Kidney (tissue), 14 donors: Measurements from ENCODE around the gene SLC7A5. TPM values are rescaled to one million over a fixed set of nuclear protein-coding genes. Genes with fewer than 3 reads are reported as not detected.
"Not testable (repeated sequence)": the region's sequence is repeated elsewhere in the genome, so short reads cannot be mapped to it uniquely, and the experiment has no call there.

Experiments used
- DNase-seq, 5 donors: peaks; one replicate each; pipeline ENCODE4 v3.0.0-alpha.2; 2013 to 2020
- FAIRE-seq: peaks from 2 replicates; lab custom pipeline; 2012; peaks lifted over from hg19 to GRCh38; lab: Jason Lieb, UNC
- H3K27ac ChIP-seq, 2 donors: one replicate each; pipeline ENCODE4 v1.7.0; 2013; ENCODE audit warnings: low read depth in 2 of 2, low read length in 2 of 2, inconsistent platforms in 1 of 2
- H3K27me3 ChIP-seq: one replicate; pipeline ENCODE4 v1.7.1; 2013; ENCODE audit warnings: low read length, inconsistent platforms; ENCODE audit not compliant: control insufficient read depth, insufficient read depth
- H3K36me3 ChIP-seq, 3 donors: one replicate each; pipeline versions ENCODE4 v1.7.0 to v1.7.1; 2013; ENCODE audit warnings: low read length in 3 of 3, control low read depth in 1 of 3, inconsistent platforms in 1 of 3; ENCODE audit not compliant: insufficient read depth in 3 of 3, control insufficient read depth in 2 of 3
- H3K4me1 ChIP-seq, 3 donors: one replicate each; pipeline versions ENCODE4 v1.7.0 to v1.7.1; 2013; ENCODE audit warnings: low read length in 3 of 3, inconsistent platforms in 1 of 3, low read depth in 1 of 3; ENCODE audit not compliant: control insufficient read depth in 2 of 3, insufficient read depth in 2 of 3
- H3K4me3 ChIP-seq, 3 donors: one replicate each; pipeline versions ENCODE4 v1.7.0 to v1.8.1; 2013; ENCODE audit warnings: low read length in 3 of 3, control low read depth in 1 of 3, inconsistent platforms in 1 of 3
- H3K9ac ChIP-seq, 3 donors: one replicate each; pipeline versions ENCODE4 v1.7.0 to v1.7.1; 2013; ENCODE audit warnings: low read length in 3 of 3, control low read depth in 1 of 3, inconsistent platforms in 1 of 3
- H3K9me3 ChIP-seq, 3 donors: one replicate each; pipeline versions ENCODE4 v1.7.0 to v1.7.1; 2013; ENCODE audit warnings: low read length in 3 of 3, control low read depth in 1 of 3, inconsistent platforms in 1 of 3; ENCODE audit not compliant: control insufficient read depth in 2 of 3, insufficient read depth in 1 of 3
- intact Hi-C: fragments of 100-400 bp; cut with DNase I; formaldehyde crosslinking; loops from one replicate; pipeline ENCODE4 v1.11.1; 2022
- polyA plus RNA-seq: library from polyadenylated mRNA; stranded (reverse); fragments of 350-450 nt; fragmentation: Illumina TruSeq; extraction: RNeasy Lipid Tissue Mini Kit (QIAGEN cat#74804); gene quantifications from one replicate; pipeline ENCODE4 v1.2.3, GENCODE V29; 2014; ENCODE audit warnings: low read depth, low replicate concordance; ENCODE audit not compliant: insufficient read depth
- total RNA-seq: library from RNA; stranded (reverse); fragmentation: NEBNext Ultra II Directional; extraction: Animal tissue kit (Norgen Biotek cat#: 25700); gene quantifications from one replicate; pipeline ENCODE4 v1.2.1, GENCODE V29; 2021
- TF ChIP-seq, protein P1 (sequence below): IDR thresholded peaks from 3 replicates; pipeline ENCODE4 v1.5.1; 2012; ENCODE audit warnings: mild to moderate bottlenecking, moderate library complexity, borderline replicate concordance; ENCODE audit not compliant: insufficient read depth; ENCODE audit errors: extremely low read depth
- donor health status: control.
- donor health status: control.
- donor health status: control.
- donor health status: control.
- donor health status: control.
- donor health status: DM: yes; HTN: yes; CAD: no.
- donor health status: Normal renal cell carcinoma (clear cell type).

SLC7A5 gene
- total and polyA plus RNA-seq, 2 donors from 2014 or later, result 17.0 to 18.7 TPM

DNA sequence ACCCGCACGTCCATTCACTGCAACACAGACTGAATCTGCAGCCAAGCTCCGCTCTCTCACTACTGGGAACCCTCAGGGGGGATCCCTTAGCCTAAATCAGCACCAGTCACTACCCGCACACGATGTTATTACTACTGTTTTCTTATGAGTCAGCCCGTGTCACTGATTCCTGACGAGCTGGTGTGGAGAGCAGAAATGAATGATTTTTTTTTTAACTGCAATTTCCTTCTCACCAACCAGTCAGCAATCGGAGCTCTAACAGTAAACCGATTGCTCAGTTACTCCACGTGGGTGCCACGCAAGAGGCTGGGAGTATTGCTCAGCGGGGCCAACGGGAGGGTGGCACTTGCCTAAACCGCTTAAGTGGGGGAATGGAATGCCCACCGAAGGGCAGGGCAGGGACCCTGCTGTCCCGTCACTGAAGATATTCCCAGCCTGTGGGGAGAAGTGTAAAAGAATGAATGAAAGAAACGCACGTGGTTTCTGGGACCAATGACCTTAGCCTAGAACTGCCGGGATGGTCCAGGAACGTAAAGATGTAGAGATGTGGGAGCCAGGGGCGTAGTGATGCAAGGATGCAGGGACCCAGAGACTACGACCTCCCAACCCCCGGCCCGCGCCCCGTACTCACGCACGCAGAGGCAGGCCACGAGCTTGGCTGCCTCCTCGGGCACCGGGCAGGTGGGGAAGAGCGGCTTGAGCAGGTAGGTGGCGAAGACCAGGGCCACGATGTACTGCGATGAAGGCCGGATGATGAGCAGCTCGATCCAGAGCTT, 865 bp downstream of the SLC7A5 start:
- H3K4me1 ChIP-seq, H3K27ac ChIP-seq, H3K9ac ChIP-seq, FAIRE-seq, H3K27me3 ChIP-seq, H3K36me3 ChIP-seq, intact Hi-C loops, H3K9me3 ChIP-seq: not testable (repeated sequence)
- peak overlapping the region in 2 of 3 donors; percentile 37 to 38 for H3K4me3 ChIP-seq
- DNase-seq, result peak in 1 of 5 donors; percentile 50

GRCh38 chr16:87865902-87866555, 3.3 kb downstream of the SLC7A5 start:
- H3K27me3 ChIP-seq, intact Hi-C loops, H3K9ac ChIP-seq, FAIRE-seq, H3K27ac ChIP-seq, DNase-seq, H3K36me3 ChIP-seq, H3K4me1 ChIP-seq, H3K4me3 ChIP-seq, H3K9me3 ChIP-seq: not testable (repeated sequence)

GRCh38 chr16:87864331-87864989, 4.8 kb downstream of the SLC7A5 start:
- Histone ChIP-seq H3K36me3 (no peaks in the 10 kb centered on the region), H3K4me3 (no peak overlapping the region), H3K9ac (no peak overlapping the region), H3K27ac (no peak overlapping the region), H3K4me1 (peaks cover 0 to 8% (median 0%) of the 10 kb centered on the region in 3 donors), H3K9me3 (no peaks in the 10 kb centered on the region), H3K27me3 (no peaks in the 10 kb centered on the region)
- TF ChIP-seq, protein P1, sequence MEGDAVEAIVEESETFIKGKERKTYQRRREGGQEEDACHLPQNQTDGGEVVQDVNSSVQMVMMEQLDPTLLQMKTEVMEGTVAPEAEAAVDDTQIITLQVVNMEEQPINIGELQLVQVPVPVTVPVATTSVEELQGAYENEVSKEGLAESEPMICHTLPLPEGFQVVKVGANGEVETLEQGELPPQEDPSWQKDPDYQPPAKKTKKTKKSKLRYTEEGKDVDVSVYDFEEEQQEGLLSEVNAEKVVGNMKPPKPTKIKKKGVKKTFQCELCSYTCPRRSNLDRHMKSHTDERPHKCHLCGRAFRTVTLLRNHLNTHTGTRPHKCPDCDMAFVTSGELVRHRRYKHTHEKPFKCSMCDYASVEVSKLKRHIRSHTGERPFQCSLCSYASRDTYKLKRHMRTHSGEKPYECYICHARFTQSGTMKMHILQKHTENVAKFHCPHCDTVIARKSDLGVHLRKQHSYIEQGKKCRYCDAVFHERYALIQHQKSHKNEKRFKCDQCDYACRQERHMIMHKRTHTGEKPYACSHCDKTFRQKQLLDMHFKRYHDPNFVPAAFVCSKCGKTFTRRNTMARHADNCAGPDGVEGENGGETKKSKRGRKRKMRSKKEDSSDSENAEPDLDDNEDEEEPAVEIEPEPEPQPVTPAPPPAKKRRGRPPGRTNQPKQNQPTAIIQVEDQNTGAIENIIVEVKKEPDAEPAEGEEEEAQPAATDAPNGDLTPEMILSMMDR, result no peak
- intact Hi-C loops, result no loop called here
- FAIRE-seq (no peak), DNase-seq (no peak)

DNA sequence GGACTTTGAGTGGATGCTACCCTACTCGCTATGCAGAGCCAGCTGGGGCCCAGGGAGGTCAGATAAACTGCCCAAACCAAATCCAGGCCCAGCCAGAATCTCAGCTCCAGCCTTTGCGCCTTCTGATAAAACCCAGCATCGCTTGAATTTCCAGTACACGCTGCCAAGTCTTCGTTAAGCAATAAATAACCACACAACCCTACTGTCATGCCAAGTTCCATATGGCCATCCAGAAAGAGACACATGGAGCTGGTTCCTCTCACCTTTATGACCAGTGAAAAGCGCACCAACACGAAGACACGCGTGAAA, 6.0 kb downstream of the SLC7A5 start:
- H3K9ac ChIP-seq, H3K4me1 ChIP-seq, H3K9me3 ChIP-seq, DNase-seq, FAIRE-seq, intact Hi-C loops, H3K4me3 ChIP-seq, H3K27ac ChIP-seq, H3K27me3 ChIP-seq, H3K36me3 ChIP-seq: not testable (repeated sequence)

- DNase-seq, H3K4me1 ChIP-seq, H3K9me3 ChIP-seq, H3K27me3 ChIP-seq, H3K9ac ChIP-seq, intact Hi-C loops, H3K36me3 ChIP-seq, FAIRE-seq, H3K27ac ChIP-seq, H3K4me3 ChIP-seq: not testable (repeated sequence)
Observed at GRCh38 chr16:87862597-87863326, 6.5 kb downstream of the SLC7A5 start.

DNA sequence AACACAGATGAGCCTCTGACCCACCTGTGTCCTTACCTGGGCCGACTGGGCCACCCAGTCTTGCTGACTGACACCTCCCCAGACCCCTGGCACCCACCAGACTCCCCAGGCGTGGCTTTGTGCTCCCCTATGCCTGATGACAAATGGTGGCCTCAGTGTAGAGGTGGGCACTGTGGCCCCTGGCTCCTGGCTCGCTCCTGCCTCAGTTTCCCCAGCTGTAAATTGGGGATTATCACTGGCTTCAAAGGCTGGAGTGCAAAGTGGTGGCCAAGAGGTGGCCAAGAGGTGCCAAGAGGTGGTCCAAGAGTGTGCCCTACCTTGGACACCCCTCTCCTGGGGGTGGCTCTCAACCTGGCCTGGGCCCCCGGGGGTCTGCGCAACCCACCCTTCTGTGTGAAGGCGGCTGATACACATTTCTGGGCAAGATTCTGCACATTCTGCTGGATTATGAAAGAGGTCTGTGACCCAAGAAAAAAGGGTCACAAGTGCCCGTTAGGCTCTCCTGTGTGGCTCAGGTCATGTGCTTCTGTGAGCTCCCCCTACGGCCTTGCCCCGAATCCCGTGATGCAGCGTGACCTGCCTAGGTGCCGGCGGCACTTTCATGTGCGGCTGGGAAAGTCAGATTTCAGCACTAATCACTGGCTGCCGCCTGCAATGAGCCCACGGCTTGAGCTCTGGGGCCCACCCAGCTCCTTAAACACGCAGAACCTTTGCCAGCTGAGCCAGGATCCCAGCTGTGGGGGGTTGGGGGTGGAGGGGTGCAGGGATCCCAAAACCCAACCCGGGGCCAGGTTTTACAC, 7.8 kb downstream of the SLC7A5 start:
- H3K4me3 ChIP-seq, H3K27me3 ChIP-seq, H3K9me3 ChIP-seq, H3K27ac ChIP-seq, H3K9ac ChIP-seq, DNase-seq, H3K36me3 ChIP-seq, intact Hi-C loops, FAIRE-seq, H3K4me1 ChIP-seq: not testable (repeated sequence)
